PC-3 (cell line): ENCODE data around the gene ZNF438. TPM values are rescaled to one million over a fixed set of nuclear protein-coding genes. Genes with fewer than 3 reads are reported as not detected.
"Not testable (repeated sequence)": the region's sequence is repeated elsewhere in the genome, so short reads cannot be mapped to it uniquely, and the experiment has no call there.

Experiments used
- ATAC-seq: fragments of 200-7000 bp; cut with Tn5 transposase; 2 replicates; pipeline ENCODE4 v1.9.1; 2020; ENCODE audit warnings: mild to moderate bottlenecking, moderate library complexity
- BruUV-seq: library from RNA; stranded (reverse); fragments of 400-500 nt; replicated peaks from 2 replicates; lab custom pipeline; 2021; lab: Mats Ljungman, UMichigan
- CTCF ChIA-PET: fragments of 300-600 bp; sonication (Branson Sonifier 250); formaldehyde crosslinking; loops from one replicate; lab custom pipeline; 2022; ENCODE audit warnings: antibody characterized with exemption; lab: Charles Lee
- POLR2A ChIA-PET: fragments of 300-600 bp; sonication (Branson Sonifier 250); formaldehyde crosslinking; loops from one replicate; lab custom pipeline; 2022; ENCODE audit warnings: antibody characterized with exemption; ENCODE audit not compliant: unreplicated experiment; lab: Charles Lee
- DNase-seq: peaks from one replicate; pipeline ENCODE4 v3.0.0-alpha.2; 2015
- H2AFZ ChIP-seq: fragments of 300-600 bp; sonication (generic); 2 replicates; pipeline ENCODE4 v1.6.0; 2016; ENCODE audit warnings: antibody characterized with exemption, low read length
- H3F3A ChIP-seq: fragments of 300-600 bp; sonication (generic); one replicate; pipeline ENCODE4 v1.6.0; 2017; ENCODE audit warnings: antibody characterized with exemption, low read length, control low read depth, mild to moderate bottlenecking; ENCODE audit not compliant: unreplicated experiment
- H3K27ac ChIP-seq: fragments of 300-600 bp; sonication (generic); 2 replicates; pipeline ENCODE4 v1.5.1; 2016; ENCODE audit warnings: mild to moderate bottlenecking, low read length
- H3K27me3 ChIP-seq: fragments of 300-600 bp; sonication (generic); 2 replicates; pipeline ENCODE4 v1.6.1; 2016; ENCODE audit warnings: low read length, mixed read lengths
- H3K36me3 ChIP-seq: fragments of 300-600 bp; sonication (generic); 2 replicates; pipeline ENCODE4 v1.6.1; 2016; ENCODE audit warnings: low read depth, mixed run types, low read length, mixed read lengths
- H3K4me1 ChIP-seq: fragments of 300-600 bp; sonication (generic); 2 replicates; pipeline ENCODE4 v1.5.1; 2016; ENCODE audit warnings: low read length; ENCODE audit not compliant: insufficient read depth
- H3K4me2 ChIP-seq: fragments of 300-600 bp; sonication (generic); 2 replicates; pipeline ENCODE4 v1.6.0; 2016; ENCODE audit warnings: low read length
- H3K4me3 ChIP-seq: fragments of 300-600 bp; sonication (generic); 2 replicates; pipeline ENCODE4 v1.5.1; 2016; ENCODE audit warnings: mild to moderate bottlenecking, low read length, mixed read lengths
- H3K79me2 ChIP-seq: fragments of 300-600 bp; sonication (generic); 2 replicates; pipeline ENCODE4 v1.6.1; 2017; ENCODE audit warnings: low read length, mixed read lengths
- H3K9ac ChIP-seq: fragments of 300-600 bp; sonication (generic); 2 replicates; pipeline ENCODE4 v1.6.0; 2016; ENCODE audit warnings: mild to moderate bottlenecking, low read length
- H3K9me2 ChIP-seq: fragments of 300-600 bp; sonication (generic); replicated peaks from 2 replicates; pipeline ENCODE4 v1.6.1; 2016; ENCODE audit warnings: mixed run types, low read length, mixed read lengths
- H3K9me3 ChIP-seq: fragments of 300-600 bp; sonication (generic); 2 replicates; pipeline ENCODE4 v1.6.1; 2016; ENCODE audit warnings: low read length, mixed read lengths
- H4K20me1 ChIP-seq: fragments of 300-600 bp; sonication (generic); 2 replicates; pipeline ENCODE4 v1.6.1; 2016; ENCODE audit warnings: low read length, mixed read lengths
- EZH2 ChIP-seq: fragments of 300-600 bp; sonication (generic); IDR thresholded peaks from one replicate; pipeline ENCODE4 v1.6.1; 2017; ENCODE audit warnings: antibody characterized with exemption, mild to moderate bottlenecking, low read length; ENCODE audit not compliant: unreplicated experiment
- EZH2phosphoT487 ChIP-seq: fragments of 300-600 bp; sonication (generic); IDR thresholded peaks from 2 replicates; pipeline ENCODE4 v1.6.1; 2018; ENCODE audit warnings: mild to moderate bottlenecking, antibody characterized with exemption, low read length, borderline replicate concordance
- intact Hi-C: fragments of 100-400 bp; cut with micrococcal nuclease; formaldehyde crosslinking; loops from 2 replicates; pipeline ENCODE4 v1.9.0; 2023
- total RNA-seq: library from RNA; depleted of rRNA; stranded (reverse); fragments of >200 nt; gene quantifications from 2 replicates; pipeline ENCODE4 v1.2.3, GENCODE V29; 2014
- TF ChIP-seq, protein P1 (sequence below): fragments of 300-600 bp; sonication (generic); conservative IDR thresholded peaks from 2 replicates; pipeline ENCODE4 v1.5.1; 2017; ENCODE audit warnings: antibody characterized with exemption, low read depth, mild to moderate bottlenecking, low read length

The ZNF438 gene
- total RNA-seq, 1 experiment from 2014 or later: 0.98 TPM

- no peaks in the 10 kb centered on the region for H3K4me1 ChIP-seq
- no TSS peak for BruUV-seq
- H3K9me3 ChIP-seq: no peaks in the 10 kb centered on the region
- ChIA-PET CTCF (no interaction called here), POLR2A (no interaction called here)
- intact Hi-C loops: no loop called here
- H3K4me2 ChIP-seq: no peak overlapping the region
- H3K27me3 ChIP-seq: no peaks in the 10 kb centered on the region
- no peak for ATAC-seq
- no peaks in the 10 kb centered on the region for H3K36me3 ChIP-seq
- no peaks in the 10 kb centered on the region for H3K79me2 ChIP-seq
- H2AFZ ChIP-seq: no peak overlapping the region
- H3K9me2 ChIP-seq: no peaks in the 10 kb centered on the region
- H3F3A ChIP-seq: no peaks in the 10 kb centered on the region
- H4K20me1 ChIP-seq: no peaks in the 10 kb centered on the region
- no peak for TF ChIP-seq EZH2phosphoT487
- TF ChIP-seq, protein P1, sequence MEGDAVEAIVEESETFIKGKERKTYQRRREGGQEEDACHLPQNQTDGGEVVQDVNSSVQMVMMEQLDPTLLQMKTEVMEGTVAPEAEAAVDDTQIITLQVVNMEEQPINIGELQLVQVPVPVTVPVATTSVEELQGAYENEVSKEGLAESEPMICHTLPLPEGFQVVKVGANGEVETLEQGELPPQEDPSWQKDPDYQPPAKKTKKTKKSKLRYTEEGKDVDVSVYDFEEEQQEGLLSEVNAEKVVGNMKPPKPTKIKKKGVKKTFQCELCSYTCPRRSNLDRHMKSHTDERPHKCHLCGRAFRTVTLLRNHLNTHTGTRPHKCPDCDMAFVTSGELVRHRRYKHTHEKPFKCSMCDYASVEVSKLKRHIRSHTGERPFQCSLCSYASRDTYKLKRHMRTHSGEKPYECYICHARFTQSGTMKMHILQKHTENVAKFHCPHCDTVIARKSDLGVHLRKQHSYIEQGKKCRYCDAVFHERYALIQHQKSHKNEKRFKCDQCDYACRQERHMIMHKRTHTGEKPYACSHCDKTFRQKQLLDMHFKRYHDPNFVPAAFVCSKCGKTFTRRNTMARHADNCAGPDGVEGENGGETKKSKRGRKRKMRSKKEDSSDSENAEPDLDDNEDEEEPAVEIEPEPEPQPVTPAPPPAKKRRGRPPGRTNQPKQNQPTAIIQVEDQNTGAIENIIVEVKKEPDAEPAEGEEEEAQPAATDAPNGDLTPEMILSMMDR: no peak
- TF ChIP-seq EZH2: no peak
- no peak overlapping the region for H3K9ac ChIP-seq
- no peak overlapping the region for H3K4me3 ChIP-seq
- DNase-seq: no peak
- no peak overlapping the region for H3K27ac ChIP-seq
Observed at GRCh38 chr10:30929901-30930520, 101.7 kb downstream of the ZNF438 start.

- H3K4me1 ChIP-seq, H3K9me2 ChIP-seq, CTCF ChIA-PET, H3K4me2 ChIP-seq, H3K4me3 ChIP-seq, H3K9ac ChIP-seq, H3F3A ChIP-seq, intact Hi-C loops, H3K27ac ChIP-seq, H3K79me2 ChIP-seq, H2AFZ ChIP-seq, BruUV-seq, POLR2A ChIA-PET, H4K20me1 ChIP-seq, ATAC-seq, H3K9me3 ChIP-seq, H3K36me3 ChIP-seq, H3K27me3 ChIP-seq, DNase-seq: not testable (repeated sequence)
Observed at GRCh38 chr10:30929311-30929729, 102.3 kb downstream of the ZNF438 start.

DNA sequence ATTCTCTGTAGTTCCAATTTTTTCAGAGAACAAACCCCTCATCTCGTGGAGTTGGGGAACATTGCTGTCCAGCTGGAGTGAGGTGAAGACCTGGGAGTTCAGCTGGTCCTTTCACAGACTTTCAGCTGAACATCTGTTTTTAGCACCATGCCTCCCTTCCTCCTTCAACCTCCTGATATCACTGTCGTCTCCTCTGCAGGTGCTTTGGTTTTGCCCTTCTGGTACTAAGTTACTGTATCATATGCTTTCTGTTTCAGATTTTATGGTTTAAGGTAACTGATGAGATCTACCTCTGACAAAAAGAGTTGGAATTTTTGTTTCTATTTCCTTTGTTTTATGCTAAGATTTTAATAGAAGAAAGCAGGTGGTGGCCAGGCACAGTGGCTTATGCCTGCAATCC is 102.9 kb downstream of the ZNF438 start:
- Histone ChIP-seq H3K4me2 (no peak overlapping the region), H2AFZ (no peak overlapping the region), H3K9ac (no peak overlapping the region), H4K20me1 (no peaks in the 10 kb centered on the region), H3F3A (no peaks in the 10 kb centered on the region), H3K27ac (no peak overlapping the region), H3K4me3 (no peak overlapping the region), H3K9me2 (no peaks in the 10 kb centered on the region), H3K27me3 (no peaks in the 10 kb centered on the region), H3K9me3 (0 out of 2 replicates have a peak, but pooled peaks cover 4% of the 10 kb centered on the region), H3K4me1 (no peaks in the 10 kb centered on the region), H3K79me2 (no peaks in the 10 kb centered on the region), H3K36me3 (peaks cover 8% of the 10 kb centered on the region)
- intact Hi-C loops: no loop called here
- ChIA-PET POLR2A (no interaction called here), CTCF (no interaction called here)
- no peak for TF ChIP-seq EZH2phosphoT487
- no peak for TF ChIP-seq EZH2
- DNase-seq (no peak), ATAC-seq (no peak)
- BruUV-seq: no TSS peak
